Measurements from ENCODE around the gene FXYD3.

DNA sequence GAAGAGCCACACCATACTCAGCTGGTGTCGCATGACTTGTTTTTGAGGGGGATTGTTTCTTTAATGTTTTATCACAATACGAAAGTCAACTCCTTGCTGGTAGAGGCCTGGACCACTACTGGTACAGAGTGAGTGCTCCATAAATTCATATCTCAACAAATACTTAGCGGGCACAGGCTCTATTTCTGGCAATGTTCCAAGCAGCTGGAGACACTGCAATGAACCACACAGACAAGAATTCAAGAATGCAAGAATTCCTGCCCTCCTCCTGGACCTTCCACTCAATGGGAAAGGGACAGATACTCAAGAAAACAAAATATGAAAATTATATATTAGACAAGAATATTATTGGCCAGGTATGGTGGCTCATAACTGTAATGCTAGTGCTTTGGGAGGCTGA lies 33.8 kb downstream of the FXYD3 start:
- TF ChIP-seq, protein P1, sequence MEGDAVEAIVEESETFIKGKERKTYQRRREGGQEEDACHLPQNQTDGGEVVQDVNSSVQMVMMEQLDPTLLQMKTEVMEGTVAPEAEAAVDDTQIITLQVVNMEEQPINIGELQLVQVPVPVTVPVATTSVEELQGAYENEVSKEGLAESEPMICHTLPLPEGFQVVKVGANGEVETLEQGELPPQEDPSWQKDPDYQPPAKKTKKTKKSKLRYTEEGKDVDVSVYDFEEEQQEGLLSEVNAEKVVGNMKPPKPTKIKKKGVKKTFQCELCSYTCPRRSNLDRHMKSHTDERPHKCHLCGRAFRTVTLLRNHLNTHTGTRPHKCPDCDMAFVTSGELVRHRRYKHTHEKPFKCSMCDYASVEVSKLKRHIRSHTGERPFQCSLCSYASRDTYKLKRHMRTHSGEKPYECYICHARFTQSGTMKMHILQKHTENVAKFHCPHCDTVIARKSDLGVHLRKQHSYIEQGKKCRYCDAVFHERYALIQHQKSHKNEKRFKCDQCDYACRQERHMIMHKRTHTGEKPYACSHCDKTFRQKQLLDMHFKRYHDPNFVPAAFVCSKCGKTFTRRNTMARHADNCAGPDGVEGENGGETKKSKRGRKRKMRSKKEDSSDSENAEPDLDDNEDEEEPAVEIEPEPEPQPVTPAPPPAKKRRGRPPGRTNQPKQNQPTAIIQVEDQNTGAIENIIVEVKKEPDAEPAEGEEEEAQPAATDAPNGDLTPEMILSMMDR (IDR thresholded peaks at IDR 0.05; ENCODE audit: low read depth, low read length, missing input control) = no peak
- TF ChIP-seq, protein P2, sequence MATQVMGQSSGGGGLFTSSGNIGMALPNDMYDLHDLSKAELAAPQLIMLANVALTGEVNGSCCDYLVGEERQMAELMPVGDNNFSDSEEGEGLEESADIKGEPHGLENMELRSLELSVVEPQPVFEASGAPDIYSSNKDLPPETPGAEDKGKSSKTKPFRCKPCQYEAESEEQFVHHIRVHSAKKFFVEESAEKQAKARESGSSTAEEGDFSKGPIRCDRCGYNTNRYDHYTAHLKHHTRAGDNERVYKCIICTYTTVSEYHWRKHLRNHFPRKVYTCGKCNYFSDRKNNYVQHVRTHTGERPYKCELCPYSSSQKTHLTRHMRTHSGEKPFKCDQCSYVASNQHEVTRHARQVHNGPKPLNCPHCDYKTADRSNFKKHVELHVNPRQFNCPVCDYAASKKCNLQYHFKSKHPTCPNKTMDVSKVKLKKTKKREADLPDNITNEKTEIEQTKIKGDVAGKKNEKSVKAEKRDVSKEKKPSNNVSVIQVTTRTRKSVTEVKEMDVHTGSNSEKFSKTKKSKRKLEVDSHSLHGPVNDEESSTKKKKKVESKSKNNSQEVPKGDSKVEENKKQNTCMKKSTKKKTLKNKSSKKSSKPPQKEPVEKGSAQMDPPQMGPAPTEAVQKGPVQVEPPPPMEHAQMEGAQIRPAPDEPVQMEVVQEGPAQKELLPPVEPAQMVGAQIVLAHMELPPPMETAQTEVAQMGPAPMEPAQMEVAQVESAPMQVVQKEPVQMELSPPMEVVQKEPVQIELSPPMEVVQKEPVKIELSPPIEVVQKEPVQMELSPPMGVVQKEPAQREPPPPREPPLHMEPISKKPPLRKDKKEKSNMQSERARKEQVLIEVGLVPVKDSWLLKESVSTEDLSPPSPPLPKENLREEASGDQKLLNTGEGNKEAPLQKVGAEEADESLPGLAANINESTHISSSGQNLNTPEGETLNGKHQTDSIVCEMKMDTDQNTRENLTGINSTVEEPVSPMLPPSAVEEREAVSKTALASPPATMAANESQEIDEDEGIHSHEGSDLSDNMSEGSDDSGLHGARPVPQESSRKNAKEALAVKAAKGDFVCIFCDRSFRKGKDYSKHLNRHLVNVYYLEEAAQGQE (IDR thresholded peaks at IDR 0.05) = no peak
- no peak for TF ChIP-seq EGR1 (IDR thresholded peaks at IDR 0.05; ENCODE audit: low read depth in 2 of 2)
- TF ChIP-seq, protein P3, sequence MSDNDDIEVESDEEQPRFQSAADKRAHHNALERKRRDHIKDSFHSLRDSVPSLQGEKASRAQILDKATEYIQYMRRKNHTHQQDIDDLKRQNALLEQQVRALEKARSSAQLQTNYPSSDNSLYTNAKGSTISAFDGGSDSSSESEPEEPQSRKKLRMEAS (IDR thresholded peaks at IDR 0.05) = no peak
- no peak for TF ChIP-seq GABPA (IDR thresholded peaks at IDR 0.05 in 1 of 2, conservative IDR thresholded peaks at IDR 0.05 in 1 of 2)
- no peak for TF ChIP-seq SP1 (IDR thresholded peaks at IDR 0.05)
- TF ChIP-seq YY1 (IDR thresholded peaks at IDR 0.05) = no peak
- TF ChIP-seq RAD21 (IDR thresholded peaks at IDR 0.05) = no peak
- no peak for TF ChIP-seq TAF1 (conservative IDR thresholded peaks at IDR 0.05)
- TF ChIP-seq, protein P4, sequence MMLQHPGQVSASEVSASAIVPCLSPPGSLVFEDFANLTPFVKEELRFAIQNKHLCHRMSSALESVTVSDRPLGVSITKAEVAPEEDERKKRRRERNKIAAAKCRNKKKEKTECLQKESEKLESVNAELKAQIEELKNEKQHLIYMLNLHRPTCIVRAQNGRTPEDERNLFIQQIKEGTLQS (IDR thresholded peaks at IDR 0.05) = no peak
- TF ChIP-seq, protein P5, sequence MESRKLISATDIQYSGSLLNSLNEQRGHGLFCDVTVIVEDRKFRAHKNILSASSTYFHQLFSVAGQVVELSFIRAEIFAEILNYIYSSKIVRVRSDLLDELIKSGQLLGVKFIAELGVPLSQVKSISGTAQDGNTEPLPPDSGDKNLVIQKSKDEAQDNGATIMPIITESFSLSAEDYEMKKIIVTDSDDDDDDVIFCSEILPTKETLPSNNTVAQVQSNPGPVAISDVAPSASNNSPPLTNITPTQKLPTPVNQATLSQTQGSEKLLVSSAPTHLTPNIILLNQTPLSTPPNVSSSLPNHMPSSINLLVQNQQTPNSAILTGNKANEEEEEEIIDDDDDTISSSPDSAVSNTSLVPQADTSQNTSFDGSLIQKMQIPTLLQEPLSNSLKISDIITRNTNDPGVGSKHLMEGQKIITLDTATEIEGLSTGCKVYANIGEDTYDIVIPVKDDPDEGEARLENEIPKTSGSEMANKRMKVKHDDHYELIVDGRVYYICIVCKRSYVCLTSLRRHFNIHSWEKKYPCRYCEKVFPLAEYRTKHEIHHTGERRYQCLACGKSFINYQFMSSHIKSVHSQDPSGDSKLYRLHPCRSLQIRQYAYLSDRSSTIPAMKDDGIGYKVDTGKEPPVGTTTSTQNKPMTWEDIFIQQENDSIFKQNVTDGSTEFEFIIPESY (IDR thresholded peaks at IDR 0.05) = no peak

All from liver (tissue), 3 donors.